ENCODE data around the gene TNNI3K. TPM values are rescaled to one million over a fixed set of nuclear protein-coding genes. Genes with fewer than 3 reads are reported as not detected.

TNNI3K gene
- total and polyA plus RNA-seq, 2 of the 8 experiments (the other 6 are each of a cell fraction or from before 2014, with no cell fraction given), result 0.41 to 0.48 TPM

GRCh38 chr1:74193908-74194307 lies 41.3 kb upstream of the TNNI3K start:
- no peak overlapping the region for H3K56ac ChIP-seq (replicated peaks; ENCODE audit: insufficient read length, low read depth, low read length)
- no peaks in the 10 kb centered on the region for H3K27me3 ChIP-seq (replicated peaks in 1 of 4; ENCODE audit: control insufficient read depth in 3 of 4, extremely low read depth in 1 of 4, insufficient read depth in 3 of 4, low read length in 3 of 4)
- no peak overlapping the region for H2BK120ac ChIP-seq (replicated peaks; ENCODE audit: low read depth, low read length)
- no peak overlapping the region for H2BK20ac ChIP-seq (ENCODE audit: low read length)
- H3K27ac ChIP-seq (ENCODE audit: low read depth, low read length), result no peak overlapping the region
- no peak overlapping the region for H2BK5ac ChIP-seq (ENCODE audit: low read depth, low read length)
- H3K4me3 ChIP-seq (ENCODE audit: extremely low read depth in 1 of 4, insufficient read depth in 2 of 4, low read depth in 3 of 4, low read length in 4 of 4), result no peak overlapping the region
- H3K9me3 ChIP-seq (ENCODE audit: insufficient read depth in 2 of 2, low read depth in 1 of 2, low read length in 1 of 2), result no peaks in the 10 kb centered on the region
- H2AK5ac ChIP-seq (ENCODE audit: low read depth, low read length), result no peak overlapping the region
- H2BK12ac ChIP-seq (ENCODE audit: low read depth, low read length), result no peak overlapping the region
- no peak overlapping the region for H3K9ac ChIP-seq (replicated peaks in 1 of 4; ENCODE audit: extremely low read depth in 1 of 4, low read depth in 3 of 4, low read length in 3 of 4)
- FAIRE-seq, result no peak
- ChIA-PET CTCF (ENCODE audit: partially characterized antibody) (no interaction called here), POLR2A (ENCODE audit: partially characterized antibody) (no interaction called here)
- no peaks in the 10 kb centered on the region for H4K20me1 ChIP-seq (replicated peaks in 1 of 2; ENCODE audit: control insufficient read depth in 1 of 2, insufficient read depth in 2 of 2, low read length in 2 of 2)
- H2BK15ac ChIP-seq (ENCODE audit: low read length), result no peak overlapping the region
- H3K36me3 ChIP-seq (ENCODE audit: control insufficient read depth in 2 of 4, insufficient read depth in 4 of 4, low read length in 3 of 4), result no peaks in the 10 kb centered on the region
- H2AFZ ChIP-seq (ENCODE audit: low read length), result no peak overlapping the region
- no peaks in the 10 kb centered on the region for H3K79me2 ChIP-seq (ENCODE audit: control insufficient read depth in 1 of 2, insufficient read depth in 2 of 2, low read length in 2 of 2)
- H4K8ac ChIP-seq (ENCODE audit: extremely low read depth, insufficient read depth, low read length), result no peak overlapping the region
- no peak overlapping the region for H3K4ac ChIP-seq (replicated peaks; ENCODE audit: insufficient read length, low read depth, low read length)
- no peak overlapping the region for H3K14ac ChIP-seq (ENCODE audit: insufficient read length)
- H3K18ac ChIP-seq (ENCODE audit: extremely low read depth, low read length), result no peak overlapping the region
- H3K79me1 ChIP-seq (ENCODE audit: low read depth, low read length), result no peaks in the 10 kb centered on the region
- peaks cover 3% of the 10 kb centered on the region; the same call in 1 of the 2 replicates for H3K23me2 ChIP-seq (ENCODE audit: low read depth, low read length)
- H3K23ac ChIP-seq (ENCODE audit: insufficient read length), result no peak overlapping the region
- no peaks in the 10 kb centered on the region for H3K4me1 ChIP-seq (replicated peaks in 1 of 4; ENCODE audit: control insufficient read depth in 3 of 4, insufficient read depth in 4 of 4, low read length in 3 of 4)
- no peak overlapping the region for H3K4me2 ChIP-seq (ENCODE audit: insufficient read depth in 1 of 2, low read depth in 2 of 2, low read length in 2 of 2)
- H4K91ac ChIP-seq (replicated peaks; ENCODE audit: insufficient read length, low read length), result no peak overlapping the region
- no peak overlapping the region for H4K5ac ChIP-seq (ENCODE audit: insufficient read length, low read depth, low read length)
- WGBS, 2 experiments (ENCODE audit: extremely low coverage in 1 of 2, insufficient coverage in 1 of 2, insufficient read length in 1 of 2, insufficient replicate concordance in 2 of 2, low coverage in 1 of 2, low lambda C conversion rate in 2 of 2, missing lambda C conversion rate in 1 of 2), result 89% methylated on average over 2 of the region's 2 CpGs; no CpG with 5 or more reads in 1 of the 2 experiments
- DNase-seq (ENCODE audit: low read depth in 1 of 2, low spot score in 2 of 2), result no peak
- TF ChIP-seq POLR2AphosphoS5 (IDR thresholded peaks at IDR 0.05; ENCODE audit: low read depth, low read length) (no peak), PHF8 (conservative IDR thresholded peaks at IDR 0.05; ENCODE audit: low read depth, low read length) (no peak), RNF2 (IDR thresholded peaks at IDR 0.05; ENCODE audit: borderline replicate concordance, low read depth, low read length, missing control alignments, poor library complexity, severe bottlenecking) (no peak), EZH2 (IDR thresholded peaks at IDR 0.05; ENCODE audit: low read depth, low read length, severe bottlenecking) (no peak), EP300 (IDR thresholded peaks at IDR 0.05; ENCODE audit: borderline replicate concordance in 1 of 2, low read depth in 2 of 2, low read length in 2 of 2) (no peak), SAP30 (IDR thresholded peaks at IDR 0.05; ENCODE audit: insufficient read depth, insufficient replicate concordance, low read length) (no peak), E2F6 (IDR thresholded peaks at IDR 0.05) (no peak), ASH2L (IDR thresholded peaks at IDR 0.05; ENCODE audit: low read length) (no peak), RBBP5 (IDR thresholded peaks at IDR 0.05; ENCODE audit: borderline replicate concordance, low read depth, low read length) (no peak), RFX5 (IDR thresholded peaks at IDR 0.05; ENCODE audit: borderline replicate concordance, low read depth, low read length) (no peak)

All from H1 (cell line).